Measurements from ENCODE around the gene TMEM238L.
"Not testable (repeated sequence)": the region's sequence is repeated elsewhere in the genome, so short reads cannot be mapped to it uniquely, and the experiment has no call there.

TMEM238L gene

GRCh38 chr17:10803830-10804475, at the start of gene TMEM238L:
TMEM238L (minus strand) TSS chr17:10804099; CDS start chr17:10803963, 136 bp downstream.
- DNase-seq = no peak

- DNase-seq = not testable (repeated sequence)
These were observed 42.7 kb upstream of the TMEM238L start for GRCh38 chr17:10846636-10847035.

- no peak for DNase-seq
These were observed 41.5 kb upstream of the TMEM238L start for GRCh38 chr17:10845388-10845751.

- peak; percentile 86 for DNase-seq
These were observed 40.9 kb upstream of the TMEM238L start for GRCh38 chr17:10844621-10845387.

- DNase-seq = peak; percentile 80
These were observed 39.9 kb upstream of the TMEM238L start for GRCh38 chr17:10843811-10844210.

GRCh38 chr17:10842658-10843057, 38.8 kb upstream of the TMEM238L start:
- DNase-seq = no peak

- no peak for DNase-seq
These were observed 34.8 kb upstream of the TMEM238L start for GRCh38 chr17:10838682-10839081.

- no peak for DNase-seq
These were observed 34.0 kb upstream of the TMEM238L start, which contains the start of gene PIRT for GRCh38 chr17:10837921-10838320. PIRT (minus strand) TSS chr17:10838087; CDS start chr17:10825645, 12,442 bp downstream.

- no peak for DNase-seq
These were observed 33.2 kb upstream of the TMEM238L start for GRCh38 chr17:10836966-10837590.

GRCh38 chr17:10836145-10836544, 32.2 kb upstream of the TMEM238L start:
- DNase-seq = no peak

GRCh38 chr17:10831696-10832095, 27.8 kb upstream of the TMEM238L start:
- no peak for DNase-seq

GRCh38 chr17:10827898-10828552, 24.1 kb upstream of the TMEM238L start:
- no peak for DNase-seq

GRCh38 chr17:10824874-10825273, 21.0 kb upstream of the TMEM238L start:
- no peak for DNase-seq

GRCh38 chr17:10821770-10822169, 17.9 kb upstream of the TMEM238L start:
- no peak for DNase-seq

- DNase-seq = no peak
These were observed 17.2 kb upstream of the TMEM238L start for GRCh38 chr17:10821054-10821453.

GRCh38 chr17:10815319-10815718, 11.4 kb upstream of the TMEM238L start:
- DNase-seq = no peak

GRCh38 chr17:10814075-10814474, 10.2 kb upstream of the TMEM238L start:
- DNase-seq = no peak

- DNase-seq = no peak
These were observed 8.8 kb upstream of the TMEM238L start for GRCh38 chr17:10812674-10813073.

- no peak for DNase-seq
These were observed 5.7 kb upstream of the TMEM238L start for GRCh38 chr17:10809605-10810004.

- no peak for DNase-seq
These were observed 3.8 kb upstream of the TMEM238L start for GRCh38 chr17:10807704-10808128.

- DNase-seq = no peak
These were observed 2.8 kb upstream of the TMEM238L start for GRCh38 chr17:10806545-10807262.

GRCh38 chr17:10805911-10806310, 2.0 kb upstream of the TMEM238L start:
- no peak for DNase-seq

- DNase-seq = no peak
These were observed 647 bp upstream of the TMEM238L start for GRCh38 chr17:10804546-10804945.
